Measurements from ENCODE around the gene PEX16.
A peak's percentile ranks its signal among the peaks of the same experiment; 100 is the strongest.

Gene PEX16

GRCh38 chr11:45918331-45918941 lies 759 bp upstream of the PEX16 start:
- Histone ChIP-seq H3K9ac (ENCODE audit: low read depth in 1 of 2, low read length in 2 of 2) (peak overlapping the region; percentile 60 to 97), H3K9me3 (ENCODE audit: control insufficient read depth in 2 of 2, low read length in 2 of 2) (no peaks in the 10 kb centered on the region), H3K27me3 (ENCODE audit: control insufficient read depth in 2 of 2, insufficient read depth in 2 of 2, low read length in 2 of 2) (peaks cover 4 to 6% of the 10 kb centered on the region in 2 donors), H3K4me3 (ENCODE audit: low read length in 2 of 2) (peak overlapping the region; percentile 98), H3K4me1 (ENCODE audit: control insufficient read depth in 2 of 2, insufficient read depth in 2 of 2, low read length in 2 of 2) (peaks cover 18 to 24% of the 10 kb centered on the region in 2 donors), H3K27ac (ENCODE audit: low read depth in 2 of 2, low read length in 2 of 2) (peak overlapping the region; percentile 93 to 95), H3K36me3 (ENCODE audit: control insufficient read depth in 2 of 2, insufficient read depth in 2 of 2, low read length in 2 of 2) (peaks cover 20 to 22% of the 10 kb centered on the region in 2 donors)

GRCh38 chr11:45917286-45917622 lies 423 bp downstream of the PEX16 start:
- no peaks in the 10 kb centered on the region for H3K27me3 ChIP-seq (ENCODE audit: control insufficient read depth in 2 of 2, insufficient read depth in 2 of 2, low read length in 2 of 2)
- H3K4me3 ChIP-seq (ENCODE audit: low read length in 2 of 2): peak overlapping the region; percentile 98
- peak overlapping the region; percentile 93 to 95 for H3K27ac ChIP-seq (ENCODE audit: low read depth in 2 of 2, low read length in 2 of 2)
- peaks cover 14 to 24% of the 10 kb centered on the region in 2 donors for H3K4me1 ChIP-seq (ENCODE audit: control insufficient read depth in 2 of 2, insufficient read depth in 2 of 2, low read length in 2 of 2)
- H3K36me3 ChIP-seq (ENCODE audit: control insufficient read depth in 2 of 2, insufficient read depth in 2 of 2, low read length in 2 of 2): peaks cover 24 to 25% of the 10 kb centered on the region in 2 donors
- H3K9me3 ChIP-seq (ENCODE audit: control insufficient read depth in 2 of 2, low read length in 2 of 2): no peaks in the 10 kb centered on the region
- H3K9ac ChIP-seq (ENCODE audit: low read depth in 1 of 2, low read length in 2 of 2): peak overlapping the region; percentile 91 to 97

- Histone ChIP-seq H3K9me3 (ENCODE audit: control insufficient read depth in 2 of 2, low read length in 2 of 2) (no peaks in the 10 kb centered on the region), H3K4me3 (ENCODE audit: low read length in 2 of 2) (no peak overlapping the region), H3K9ac (ENCODE audit: low read depth in 1 of 2, low read length in 2 of 2) (no peak overlapping the region), H3K27me3 (ENCODE audit: control insufficient read depth in 2 of 2, insufficient read depth in 2 of 2, low read length in 2 of 2) (no peaks in the 10 kb centered on the region), H3K36me3 (ENCODE audit: control insufficient read depth in 2 of 2, insufficient read depth in 2 of 2, low read length in 2 of 2) (peaks cover 34 to 35% of the 10 kb centered on the region in 2 donors), H3K4me1 (ENCODE audit: control insufficient read depth in 2 of 2, insufficient read depth in 2 of 2, low read length in 2 of 2) (peaks cover 6 to 18% of the 10 kb centered on the region in 2 donors), H3K27ac (ENCODE audit: low read depth in 2 of 2, low read length in 2 of 2) (no peak overlapping the region)
Observed at GRCh38 chr11:45915446-45915845, 2.2 kb downstream of the PEX16 start.

GRCh38 chr11:45913942-45914635 lies 3.6 kb downstream of the PEX16 start:
- Histone ChIP-seq H3K4me1 (ENCODE audit: control insufficient read depth in 2 of 2, insufficient read depth in 2 of 2, low read length in 2 of 2) (peaks cover 6 to 18% of the 10 kb centered on the region in 2 donors), H3K27me3 (ENCODE audit: control insufficient read depth in 2 of 2, insufficient read depth in 2 of 2, low read length in 2 of 2) (no peaks in the 10 kb centered on the region), H3K27ac (ENCODE audit: low read depth in 2 of 2, low read length in 2 of 2) (no peak overlapping the region), H3K9me3 (ENCODE audit: control insufficient read depth in 2 of 2, low read length in 2 of 2) (no peaks in the 10 kb centered on the region), H3K9ac (ENCODE audit: low read depth in 1 of 2, low read length in 2 of 2) (no peak overlapping the region), H3K4me3 (ENCODE audit: low read length in 2 of 2) (no peak overlapping the region), H3K36me3 (ENCODE audit: control insufficient read depth in 2 of 2, insufficient read depth in 2 of 2, low read length in 2 of 2) (peaks cover 36 to 41% of the 10 kb centered on the region in 2 donors)

- Histone ChIP-seq H3K4me1 (ENCODE audit: control insufficient read depth in 2 of 2, insufficient read depth in 2 of 2, low read length in 2 of 2) (peaks cover 6 to 14% of the 10 kb centered on the region in 2 donors), H3K4me3 (ENCODE audit: low read length in 2 of 2) (no peak overlapping the region), H3K9me3 (ENCODE audit: control insufficient read depth in 2 of 2, low read length in 2 of 2) (no peaks in the 10 kb centered on the region), H3K27me3 (ENCODE audit: control insufficient read depth in 2 of 2, insufficient read depth in 2 of 2, low read length in 2 of 2) (no peaks in the 10 kb centered on the region), H3K9ac (ENCODE audit: low read depth in 1 of 2, low read length in 2 of 2) (no peak overlapping the region), H3K27ac (ENCODE audit: low read depth in 2 of 2, low read length in 2 of 2) (no peak overlapping the region), H3K36me3 (ENCODE audit: control insufficient read depth in 2 of 2, insufficient read depth in 2 of 2, low read length in 2 of 2) (peaks cover 39 to 41% of the 10 kb centered on the region in 2 donors)
Observed at GRCh38 chr11:45913514-45913913, 4.2 kb downstream of the PEX16 start.

- H3K27ac ChIP-seq (ENCODE audit: low read depth in 2 of 2, low read length in 2 of 2): no peak overlapping the region
- H3K9ac ChIP-seq (ENCODE audit: low read depth in 1 of 2, low read length in 2 of 2): no peak overlapping the region
- no peak overlapping the region for H3K4me3 ChIP-seq (ENCODE audit: low read length in 2 of 2)
- H3K9me3 ChIP-seq (ENCODE audit: control insufficient read depth in 2 of 2, low read length in 2 of 2): no peaks in the 10 kb centered on the region
- H3K4me1 ChIP-seq (ENCODE audit: control insufficient read depth in 2 of 2, insufficient read depth in 2 of 2, low read length in 2 of 2): peaks cover 2 to 13% of the 10 kb centered on the region in 2 donors
- peaks cover 39 to 41% of the 10 kb centered on the region in 2 donors for H3K36me3 ChIP-seq (ENCODE audit: control insufficient read depth in 2 of 2, insufficient read depth in 2 of 2, low read length in 2 of 2)
- H3K27me3 ChIP-seq (ENCODE audit: control insufficient read depth in 2 of 2, insufficient read depth in 2 of 2, low read length in 2 of 2): no peaks in the 10 kb centered on the region
Observed at GRCh38 chr11:45910623-45911022, 7.1 kb downstream of the PEX16 start.

- H3K27ac ChIP-seq (ENCODE audit: low read depth in 2 of 2, low read length in 2 of 2): no peak overlapping the region
- H3K9ac ChIP-seq (ENCODE audit: low read depth in 1 of 2, low read length in 2 of 2): no peak overlapping the region
- no peaks in the 10 kb centered on the region for H3K27me3 ChIP-seq (ENCODE audit: control insufficient read depth in 2 of 2, insufficient read depth in 2 of 2, low read length in 2 of 2)
- H3K36me3 ChIP-seq (ENCODE audit: control insufficient read depth in 2 of 2, insufficient read depth in 2 of 2, low read length in 2 of 2): peaks cover 32 to 33% of the 10 kb centered on the region in 2 donors
- H3K4me1 ChIP-seq (ENCODE audit: control insufficient read depth in 2 of 2, insufficient read depth in 2 of 2, low read length in 2 of 2): peaks cover 2 to 13% of the 10 kb centered on the region in 2 donors
- H3K9me3 ChIP-seq (ENCODE audit: control insufficient read depth in 2 of 2, low read length in 2 of 2): no peaks in the 10 kb centered on the region
- no peak overlapping the region for H3K4me3 ChIP-seq (ENCODE audit: low read length in 2 of 2)
Observed at GRCh38 chr11:45909594-45910475, 7.8 kb downstream of the PEX16 start.

GRCh38 chr11:45907911-45908370 lies 9.7 kb downstream of the PEX16 start:
- H3K9me3 ChIP-seq (ENCODE audit: control insufficient read depth in 2 of 2, low read length in 2 of 2): no peaks in the 10 kb centered on the region
- no peak overlapping the region for H3K27ac ChIP-seq (ENCODE audit: low read depth in 2 of 2, low read length in 2 of 2)
- H3K27me3 ChIP-seq (ENCODE audit: control insufficient read depth in 2 of 2, insufficient read depth in 2 of 2, low read length in 2 of 2): no peaks in the 10 kb centered on the region
- no peak overlapping the region for H3K9ac ChIP-seq (ENCODE audit: low read depth in 1 of 2, low read length in 2 of 2)
- peaks cover 2 to 13% of the 10 kb centered on the region in 2 donors for H3K4me1 ChIP-seq (ENCODE audit: control insufficient read depth in 2 of 2, insufficient read depth in 2 of 2, low read length in 2 of 2)
- peaks cover 13 to 18% of the 10 kb centered on the region in 2 donors for H3K36me3 ChIP-seq (ENCODE audit: control insufficient read depth in 2 of 2, insufficient read depth in 2 of 2, low read length in 2 of 2)
- no peak overlapping the region for H3K4me3 ChIP-seq (ENCODE audit: low read length in 2 of 2)

- Histone ChIP-seq H3K27me3 (ENCODE audit: control insufficient read depth in 2 of 2, insufficient read depth in 2 of 2, low read length in 2 of 2) (no peaks in the 10 kb centered on the region), H3K4me1 (ENCODE audit: control insufficient read depth in 2 of 2, insufficient read depth in 2 of 2, low read length in 2 of 2) (peaks cover 2 to 13% of the 10 kb centered on the region in 2 donors), H3K36me3 (ENCODE audit: control insufficient read depth in 2 of 2, insufficient read depth in 2 of 2, low read length in 2 of 2) (peaks cover 13 to 18% of the 10 kb centered on the region in 2 donors), H3K27ac (ENCODE audit: low read depth in 2 of 2, low read length in 2 of 2) (peak within 1 kb of the TSS in 1 of 2 donors; percentile 11), H3K9me3 (ENCODE audit: control insufficient read depth in 2 of 2, low read length in 2 of 2) (no peaks in the 10 kb centered on the region), H3K9ac (ENCODE audit: low read depth in 1 of 2, low read length in 2 of 2) (peak within 1 kb of the TSS in 1 of 2 donors; percentile 28), H3K4me3 (ENCODE audit: low read length in 2 of 2) (no peak within 1 kb of the TSS)
Observed at GRCh38 chr11:45906965-45907611, 10.6 kb downstream of the PEX16 start, which contains the start of gene FREY1. TSS of gene FREY1 (minus strand) at chr11:45907271. CDS start at chr11:45907245, 26 bp downstream.

Data from mucosa of rectum (tissue), 2 donors.